CD4-positive, alpha-beta T cell (primary cell): ENCODE results near the gene TMUB1. TPM values are rescaled to one million over a fixed set of nuclear protein-coding genes. Genes with fewer than 3 reads are reported as not detected.

ENCODE experiments used
- ATAC-seq: fragments of 200-7000 bp; cut with Tn5 transposase; one replicate; pipeline ENCODE4 v1.10.0; 2022; ENCODE audit warnings: mild to moderate bottlenecking; ENCODE audit not compliant: poor library complexity
- CTCF ChIA-PET: fragments of 350-600 bp; sonication (Branson Sonifier 250); formaldehyde crosslinking; loops from one replicate; lab custom pipeline; 2021; ENCODE audit warnings: antibody characterized with exemption, inconsistent platforms; lab: Charles Lee
- POLR2A ChIA-PET: fragments of 350-600 bp; sonication (Branson Sonifier 250); formaldehyde crosslinking; loops from one replicate; lab custom pipeline; 2021; ENCODE audit warnings: antibody characterized with exemption, inconsistent platforms; lab: Charles Lee
- DNase-seq, 14 experiments: peaks; one replicate each; pipeline ENCODE4 v3.0.0-alpha.2; 2013 to 2020; ENCODE audit warnings: mixed read lengths in 2 of 14
- H3K27ac ChIP-seq, 2 donors: one replicate each; pipeline versions ENCODE4 v1.5.1 to v1.7.0; 2013; ENCODE audit warnings: low read length in 2 of 2, low read depth in 1 of 2, mild to moderate bottlenecking in 1 of 2
- H3K27me3 ChIP-seq, 2 experiments: 1 replicate in 1 of 2; 2 replicates in 1 of 2; pipeline versions ENCODE4 v1.6.1 to v1.7.0; 2013; ENCODE audit warnings: low read length in 2 of 2, control low read depth in 1 of 2, mild to moderate bottlenecking in 1 of 2, moderate library complexity in 1 of 2; ENCODE audit not compliant: insufficient read depth in 2 of 2, control insufficient read depth in 1 of 2
- H3K36me3 ChIP-seq: one replicate; pipeline ENCODE4 v1.6.1; 2013; ENCODE audit warnings: low read length, control low read depth; ENCODE audit not compliant: insufficient read depth
- H3K4me1 ChIP-seq: one replicate; pipeline ENCODE4 v1.6.1; 2013; ENCODE audit warnings: low read length, control low read depth; ENCODE audit not compliant: insufficient read depth
- H3K4me3 ChIP-seq: one replicate; pipeline ENCODE4 v1.5.1; 2013; ENCODE audit warnings: mild to moderate bottlenecking, low read length, moderate library complexity
- H3K9me3 ChIP-seq, 2 experiments: 1 replicate in 1 of 2; 2 replicates in 1 of 2; pipeline versions ENCODE4 v1.6.1 to v1.7.0; 2013; ENCODE audit warnings: low read length in 2 of 2, mild to moderate bottlenecking in 2 of 2, control low read depth in 1 of 2, moderate library complexity in 1 of 2; ENCODE audit not compliant: control insufficient read depth in 1 of 2, insufficient read depth in 1 of 2
- H3K27ac Mint-ChIP-seq: one replicate; pipeline ENCODE4 v1.8.0; 2020; ENCODE audit warnings: mixed read lengths
- H3K27me3 Mint-ChIP-seq: one replicate; pipeline ENCODE4 v1.8.0; 2021; ENCODE audit warnings: mixed read lengths
- H3K36me3 Mint-ChIP-seq: one replicate; pipeline ENCODE4 v1.8.0; 2021; ENCODE audit warnings: low read depth, mixed read lengths
- H3K4me1 Mint-ChIP-seq: one replicate; pipeline ENCODE4 v1.8.0; 2021; ENCODE audit warnings: low read depth, mixed read lengths
- H3K4me3 Mint-ChIP-seq: one replicate; pipeline ENCODE4 v1.8.0; 2020; ENCODE audit warnings: mild to moderate bottlenecking, mixed read lengths
- H3K9me3 Mint-ChIP-seq: one replicate; pipeline ENCODE4 v1.8.0; 2020; ENCODE audit warnings: mixed read lengths
- intact Hi-C, 2 experiments: fragments of 100-400 bp; cut with DNase I in 1 of 2; cut with micrococcal nuclease in 1 of 2; formaldehyde crosslinking; loops; one replicate each; pipeline versions ENCODE4 v1.15.1 to v1.9.0; 2023 to 2025; cut with DNase I, micrococcal nuclease
- total RNA-seq, 174 experiments: library from RNA in 2 of 174; stranded (reverse) in 2 of 174; gene quantifications; one replicate each; pipeline ENCODE4 v1.2.3 and lab custom pipeline; 2021 to 2026
- TF ChIP-seq, protein P1 (sequence below): fragments of 200-600 bp; IDR thresholded peaks from one replicate; pipeline ENCODE4 v1.8.0; 2022; ENCODE audit warnings: antibody characterized with exemption, mild to moderate bottlenecking

Gene TMUB1
- total RNA-seq, 2 experiments from 2014 or later: 44.5 to 46.6 TPM

DNA sequence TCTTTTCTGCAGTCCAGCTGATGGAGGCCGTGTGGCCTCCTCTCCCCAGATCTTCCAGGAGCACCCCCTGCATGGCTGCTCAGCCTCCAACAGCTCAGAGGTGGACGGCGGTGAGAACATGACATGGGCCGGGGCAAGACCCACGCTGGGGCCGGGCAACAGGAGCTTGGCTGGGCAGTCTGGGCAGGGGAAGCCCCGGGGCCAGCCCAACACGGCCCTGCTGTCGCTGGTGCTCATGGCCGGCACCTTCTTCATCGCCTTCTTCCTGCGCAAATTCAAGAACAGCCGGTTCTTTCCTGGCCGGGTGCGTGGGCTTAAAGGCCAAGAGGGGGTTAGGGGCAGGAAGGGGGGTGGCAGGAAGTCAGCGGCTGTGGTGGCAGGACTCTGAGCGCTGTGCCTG is 9.3 kb downstream of the TMUB1 start:
- Histone ChIP-seq H3K36me3 (peaks cover 75% of the 10 kb centered on the region), H3K27ac (no peak overlapping the region), H3K9me3 (no peaks in the 10 kb centered on the region), H3K4me3 (no peak overlapping the region), H3K27me3 (no peaks in the 10 kb centered on the region), H3K4me1 (peaks cover 4% of the 10 kb centered on the region)
- Mint-ChIP-seq H3K4me1 (peaks cover 7% of the 10 kb centered on the region), H3K27ac (no peak overlapping the region), H3K27me3 (no peaks in the 10 kb centered on the region), H3K36me3 (peaks cover 52% of the 10 kb centered on the region), H3K4me3 (no peak overlapping the region), H3K9me3 (no peaks in the 10 kb centered on the region)
- ChIA-PET POLR2A (no interaction called here), CTCF (no interaction called here)
- DNase-seq (no peak), ATAC-seq (no peak)
- intact Hi-C loops: no loop called here
- TF ChIP-seq, protein P1, sequence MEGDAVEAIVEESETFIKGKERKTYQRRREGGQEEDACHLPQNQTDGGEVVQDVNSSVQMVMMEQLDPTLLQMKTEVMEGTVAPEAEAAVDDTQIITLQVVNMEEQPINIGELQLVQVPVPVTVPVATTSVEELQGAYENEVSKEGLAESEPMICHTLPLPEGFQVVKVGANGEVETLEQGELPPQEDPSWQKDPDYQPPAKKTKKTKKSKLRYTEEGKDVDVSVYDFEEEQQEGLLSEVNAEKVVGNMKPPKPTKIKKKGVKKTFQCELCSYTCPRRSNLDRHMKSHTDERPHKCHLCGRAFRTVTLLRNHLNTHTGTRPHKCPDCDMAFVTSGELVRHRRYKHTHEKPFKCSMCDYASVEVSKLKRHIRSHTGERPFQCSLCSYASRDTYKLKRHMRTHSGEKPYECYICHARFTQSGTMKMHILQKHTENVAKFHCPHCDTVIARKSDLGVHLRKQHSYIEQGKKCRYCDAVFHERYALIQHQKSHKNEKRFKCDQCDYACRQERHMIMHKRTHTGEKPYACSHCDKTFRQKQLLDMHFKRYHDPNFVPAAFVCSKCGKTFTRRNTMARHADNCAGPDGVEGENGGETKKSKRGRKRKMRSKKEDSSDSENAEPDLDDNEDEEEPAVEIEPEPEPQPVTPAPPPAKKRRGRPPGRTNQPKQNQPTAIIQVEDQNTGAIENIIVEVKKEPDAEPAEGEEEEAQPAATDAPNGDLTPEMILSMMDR: no peak

GRCh38 chr7:151071032-151071866 is 12.0 kb downstream of the TMUB1 start:
- no peaks in the 10 kb centered on the region for H3K27me3 Mint-ChIP-seq
- TF ChIP-seq, protein P1: no peak
- Histone ChIP-seq H3K9me3 (no peaks in the 10 kb centered on the region), H3K4me1 (no peaks in the 10 kb centered on the region), H3K27me3 (no peaks in the 10 kb centered on the region), H3K36me3 (peaks cover 85% of the 10 kb centered on the region), H3K4me3 (no peak overlapping the region), H3K27ac (no peak overlapping the region)
- no peaks in the 10 kb centered on the region for H3K9me3 Mint-ChIP-seq
- H3K4me1 Mint-ChIP-seq: no peaks in the 10 kb centered on the region
- ChIA-PET CTCF (no interaction called here), POLR2A (no interaction called here)
- no peak overlapping the region for H3K27ac Mint-ChIP-seq
- H3K36me3 Mint-ChIP-seq: peaks cover 62% of the 10 kb centered on the region
- DNase-seq (no peak), ATAC-seq (no peak)
- intact Hi-C loops: no loop called here
- H3K4me3 Mint-ChIP-seq: no peak overlapping the region

DNA sequence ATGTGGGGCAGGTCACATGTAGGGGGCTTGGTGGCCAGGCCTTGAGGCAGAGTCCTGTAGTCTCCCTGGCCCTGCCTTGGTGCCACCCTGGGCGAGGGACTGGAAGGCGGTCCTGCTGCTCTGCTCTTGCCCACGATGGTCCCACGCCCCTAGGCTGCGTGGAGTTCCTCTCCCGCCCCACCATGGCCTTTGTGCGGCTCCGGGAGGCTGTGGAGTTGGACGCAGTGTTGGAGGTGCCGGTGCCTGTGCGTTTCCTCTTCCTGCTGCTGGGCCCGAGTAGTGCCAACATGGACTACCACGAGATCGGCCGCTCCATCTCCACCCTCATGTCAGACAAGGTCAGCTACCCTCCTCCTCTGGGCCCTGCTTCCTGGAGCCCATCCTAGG is 12.7 kb downstream of the TMUB1 start:
- CTCF ChIA-PET: no interaction called here
- DNase-seq: no peak
- intact Hi-C loops: no loop called here
- no peaks in the 10 kb centered on the region for H3K27me3 ChIP-seq
- no peaks in the 10 kb centered on the region for H3K9me3 ChIP-seq
- Mint-ChIP-seq H3K27me3 (no peaks in the 10 kb centered on the region), H3K36me3 (peaks cover 57% of the 10 kb centered on the region), H3K27ac (no peak overlapping the region), H3K4me3 (no peak overlapping the region), H3K4me1 (no peaks in the 10 kb centered on the region), H3K9me3 (no peaks in the 10 kb centered on the region)
- POLR2A ChIA-PET: no interaction called here
- no peak overlapping the region for H3K4me3 ChIP-seq
- H3K4me1 ChIP-seq: no peaks in the 10 kb centered on the region
- ATAC-seq: no peak
- no peak overlapping the region for H3K27ac ChIP-seq
- H3K36me3 ChIP-seq: peaks cover 85% of the 10 kb centered on the region
- TF ChIP-seq, protein P1: no peak
